ENCODE results near the gene LRRK2.

DNA sequence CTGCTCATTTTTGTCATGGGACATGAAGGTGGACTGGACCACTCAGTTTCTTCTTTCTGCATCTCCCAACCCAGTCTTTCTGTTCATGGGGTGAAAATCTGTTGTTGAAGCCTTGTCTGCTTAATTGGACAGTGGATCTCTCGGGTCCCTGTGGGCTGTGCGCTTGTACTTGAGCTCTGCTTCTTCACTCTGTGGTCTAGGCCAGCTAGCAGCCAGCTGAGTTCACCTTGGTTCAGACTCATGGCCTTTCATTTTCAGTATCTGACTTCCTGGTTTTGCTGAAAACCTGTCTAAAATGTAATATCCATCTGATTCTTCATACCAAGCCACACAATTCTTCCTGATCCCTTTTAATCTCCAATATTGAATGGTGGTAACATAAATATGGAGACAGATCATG lies 117.2 kb downstream of the LRRK2 start:
- TF ChIP-seq YY1 (IDR thresholded peaks at IDR 0.05; ENCODE audit: insufficient read depth, insufficient replicate concordance, low read depth, low read length) = no peak
- TF ChIP-seq GRHL1 (CRISPR knock-in tag; conservative IDR thresholded peaks at IDR 0.05) = no peak
- TF ChIP-seq, protein P1, sequence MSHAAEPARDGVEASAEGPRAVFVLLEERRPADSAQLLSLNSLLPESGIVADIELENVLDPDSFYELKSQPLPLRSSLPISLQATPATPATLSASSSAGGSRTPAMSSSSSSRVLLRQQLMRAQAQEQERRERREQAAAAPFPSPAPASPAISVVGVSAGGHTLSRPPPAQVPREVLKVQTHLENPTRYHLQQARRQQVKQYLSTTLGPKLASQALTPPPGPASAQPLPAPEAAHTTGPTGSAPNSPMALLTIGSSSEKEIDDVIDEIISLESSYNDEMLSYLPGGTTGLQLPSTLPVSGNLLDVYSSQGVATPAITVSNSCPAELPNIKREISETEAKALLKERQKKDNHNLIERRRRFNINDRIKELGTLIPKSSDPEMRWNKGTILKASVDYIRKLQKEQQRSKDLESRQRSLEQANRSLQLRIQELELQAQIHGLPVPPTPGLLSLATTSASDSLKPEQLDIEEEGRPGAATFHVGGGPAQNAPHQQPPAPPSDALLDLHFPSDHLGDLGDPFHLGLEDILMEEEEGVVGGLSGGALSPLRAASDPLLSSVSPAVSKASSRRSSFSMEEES (CRISPR knock-in tag; IDR thresholded peaks at IDR 0.05) = no peak
- TF ChIP-seq POLR2AphosphoS5 (IDR thresholded peaks at IDR 0.05; ENCODE audit: low read depth, low read length) = no peak
- no peak for TF ChIP-seq POLR2A (IDR thresholded peaks at IDR 0.05; ENCODE audit: insufficient read depth in 1 of 2, low read depth in 2 of 2, low read length in 2 of 2)
- TF ChIP-seq FOXP4 (CRISPR knock-in tag; IDR thresholded peaks at IDR 0.05) = no peak
- no peak for TF ChIP-seq ZNF282 (IDR thresholded peaks at IDR 0.05; ENCODE audit: partially characterized antibody)
- TF ChIP-seq, protein P2, sequence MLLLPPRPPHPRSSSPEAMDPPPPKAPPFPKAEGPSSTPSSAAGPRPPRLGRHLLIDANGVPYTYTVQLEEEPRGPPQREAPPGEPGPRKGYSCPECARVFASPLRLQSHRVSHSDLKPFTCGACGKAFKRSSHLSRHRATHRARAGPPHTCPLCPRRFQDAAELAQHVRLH (CRISPR knock-in tag; IDR thresholded peaks at IDR 0.05; ENCODE audit: borderline replicate concordance, low read depth) = no peak
- no peak for TF ChIP-seq EP300 (IDR thresholded peaks at IDR 0.05; ENCODE audit: low read depth in 2 of 2, low read length in 2 of 2)
- no peak for TF ChIP-seq EP300 (CRISPR knock-in tag; IDR thresholded peaks at IDR 0.05; ENCODE audit: borderline replicate concordance)
